SU-DHL-6 (cell line): Measurements from ENCODE around the gene SFSWAP.

ENCODE experiments used
- H2AFZ ChIP-seq: fragments of 200-600 bp; sonication (generic); 2 replicates; pipeline ENCODE4 v1.6.1; 2014; ENCODE audit warnings: low read depth, mild to moderate bottlenecking, moderate library complexity, mixed read lengths, antibody characterized with exemption, low read length; ENCODE audit not compliant: severe bottlenecking
- H3F3A ChIP-seq: fragments of 200-600 bp; shearing (Covaris generic); 2 replicates; pipeline ENCODE4 v1.6.0; 2016; ENCODE audit warnings: antibody characterized with exemption, mild to moderate bottlenecking; ENCODE audit not compliant: insufficient read depth
- H3K27ac ChIP-seq: fragments of 200-600 bp; sonication (generic); 2 replicates; pipeline ENCODE4 v1.5.1; 2016; ENCODE audit warnings: low read depth, mild to moderate bottlenecking, low read length, moderate library complexity, mixed read lengths
- H3K27me3 ChIP-seq: fragments of 200-600 bp; sonication (generic), shearing (Covaris generic); 2 replicates; pipeline ENCODE4 v1.6.0; 2014; ENCODE audit warnings: mild to moderate bottlenecking, low read length
- H3K36me3 ChIP-seq: fragments of 200-600 bp; sonication (generic); 2 replicates; pipeline ENCODE4 v1.6.1; 2014; ENCODE audit warnings: mild to moderate bottlenecking, low read length, mixed read lengths
- H3K4me2 ChIP-seq: fragments of 300-600, 200-600 bp; shearing (Covaris generic), sonication (generic); 2 replicates; pipeline ENCODE4 v1.6.0; 2014; ENCODE audit warnings: low read length, low read depth, mild to moderate bottlenecking; ENCODE audit not compliant: poor library complexity, severe bottlenecking
- H3K4me3 ChIP-seq: fragments of 200-600 bp; sonication (generic); 2 replicates; pipeline ENCODE4 v1.5.1; 2014; ENCODE audit warnings: antibody characterized with exemption, low read length, mild to moderate bottlenecking, mixed read lengths; ENCODE audit not compliant: insufficient read depth, poor library complexity, severe bottlenecking
- H3K79me2 ChIP-seq: fragments of 200-600 bp; sonication (generic); 2 replicates; pipeline ENCODE4 v1.6.1; 2014; ENCODE audit warnings: mild to moderate bottlenecking, low read length, moderate library complexity; ENCODE audit not compliant: insufficient read depth
- H3K9ac ChIP-seq: fragments of 200-600 bp; sonication (generic); 2 replicates; pipeline ENCODE4 v1.7.0; 2014; ENCODE audit warnings: mild to moderate bottlenecking, low read length
- H3K9me2 ChIP-seq: fragments of 200-600 bp; sonication (generic); replicated peaks from 2 replicates; pipeline ENCODE4 v1.6.1; 2014; ENCODE audit warnings: low read length; ENCODE audit not compliant: insufficient read depth
- H3K9me3 ChIP-seq: fragments of 200-600 bp; sonication (generic); 2 replicates; pipeline ENCODE4 v1.6.1; 2014; ENCODE audit warnings: low read length, mixed read lengths; ENCODE audit not compliant: insufficient read depth
- H4K20me1 ChIP-seq: fragments of 200-600 bp; sonication (generic); 2 replicates; pipeline ENCODE4 v1.6.1; 2014; ENCODE audit warnings: low read depth, mild to moderate bottlenecking, antibody characterized with exemption, low read length, moderate library complexity, mixed read lengths
- EZH2phosphoT487 ChIP-seq: fragments of 200-600 bp; sonication (generic), shearing (Covaris generic); conservative IDR thresholded peaks from 2 replicates; pipeline ENCODE4 v1.6.1; 2018; ENCODE audit warnings: mild to moderate bottlenecking, antibody characterized with exemption, low read length, moderate library complexity, mixed read lengths
- TF ChIP-seq, protein P1 (sequence below): fragments of 200-600 bp; sonication (generic); IDR thresholded peaks from one replicate; pipeline ENCODE4 v1.5.1; 2017; ENCODE audit warnings: antibody characterized with exemption, mild to moderate bottlenecking, low read length, moderate library complexity; ENCODE audit not compliant: insufficient read depth, poor library complexity, severe bottlenecking

SFSWAP gene

DNA sequence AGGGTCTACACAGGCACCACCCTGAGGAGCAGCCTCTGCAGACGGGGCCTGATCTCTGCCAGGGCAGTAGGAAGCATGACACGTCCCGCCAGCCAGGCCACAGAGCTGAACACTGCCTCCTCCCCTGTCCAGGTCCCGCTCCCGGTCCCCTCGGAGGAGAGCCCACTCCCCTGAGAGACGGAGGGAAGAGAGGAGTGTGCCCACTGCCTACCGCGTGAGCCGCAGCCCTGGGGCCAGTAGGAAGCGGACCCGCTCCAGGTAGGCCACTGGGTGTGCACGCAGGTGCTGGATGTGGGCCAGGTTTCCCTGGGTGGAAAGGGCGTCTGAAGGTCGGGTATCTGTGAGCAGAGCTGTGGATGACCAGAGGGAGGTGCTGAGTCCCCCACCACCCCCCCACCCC, 75.4 kb downstream of the SFSWAP start:
- no peaks in the 10 kb centered on the region for H3F3A ChIP-seq
- no peak overlapping the region for H2AFZ ChIP-seq
- H4K20me1 ChIP-seq, result no peaks in the 10 kb centered on the region
- H3K36me3 ChIP-seq, result no peaks in the 10 kb centered on the region; the same call in 1 of the 2 replicates
- H3K4me2 ChIP-seq, result no peak overlapping the region
- no peak overlapping the region for H3K9ac ChIP-seq
- H3K9me3 ChIP-seq, result no peaks in the 10 kb centered on the region
- no peaks in the 10 kb centered on the region for H3K79me2 ChIP-seq
- H3K4me3 ChIP-seq, result no peak overlapping the region
- H3K27me3 ChIP-seq, result no peaks in the 10 kb centered on the region
- TF ChIP-seq EZH2phosphoT487, result no peak
- TF ChIP-seq, protein P1, sequence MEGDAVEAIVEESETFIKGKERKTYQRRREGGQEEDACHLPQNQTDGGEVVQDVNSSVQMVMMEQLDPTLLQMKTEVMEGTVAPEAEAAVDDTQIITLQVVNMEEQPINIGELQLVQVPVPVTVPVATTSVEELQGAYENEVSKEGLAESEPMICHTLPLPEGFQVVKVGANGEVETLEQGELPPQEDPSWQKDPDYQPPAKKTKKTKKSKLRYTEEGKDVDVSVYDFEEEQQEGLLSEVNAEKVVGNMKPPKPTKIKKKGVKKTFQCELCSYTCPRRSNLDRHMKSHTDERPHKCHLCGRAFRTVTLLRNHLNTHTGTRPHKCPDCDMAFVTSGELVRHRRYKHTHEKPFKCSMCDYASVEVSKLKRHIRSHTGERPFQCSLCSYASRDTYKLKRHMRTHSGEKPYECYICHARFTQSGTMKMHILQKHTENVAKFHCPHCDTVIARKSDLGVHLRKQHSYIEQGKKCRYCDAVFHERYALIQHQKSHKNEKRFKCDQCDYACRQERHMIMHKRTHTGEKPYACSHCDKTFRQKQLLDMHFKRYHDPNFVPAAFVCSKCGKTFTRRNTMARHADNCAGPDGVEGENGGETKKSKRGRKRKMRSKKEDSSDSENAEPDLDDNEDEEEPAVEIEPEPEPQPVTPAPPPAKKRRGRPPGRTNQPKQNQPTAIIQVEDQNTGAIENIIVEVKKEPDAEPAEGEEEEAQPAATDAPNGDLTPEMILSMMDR, result no peak
- no peak overlapping the region for H3K27ac ChIP-seq
- no peaks in the 10 kb centered on the region for H3K9me2 ChIP-seq

DNA sequence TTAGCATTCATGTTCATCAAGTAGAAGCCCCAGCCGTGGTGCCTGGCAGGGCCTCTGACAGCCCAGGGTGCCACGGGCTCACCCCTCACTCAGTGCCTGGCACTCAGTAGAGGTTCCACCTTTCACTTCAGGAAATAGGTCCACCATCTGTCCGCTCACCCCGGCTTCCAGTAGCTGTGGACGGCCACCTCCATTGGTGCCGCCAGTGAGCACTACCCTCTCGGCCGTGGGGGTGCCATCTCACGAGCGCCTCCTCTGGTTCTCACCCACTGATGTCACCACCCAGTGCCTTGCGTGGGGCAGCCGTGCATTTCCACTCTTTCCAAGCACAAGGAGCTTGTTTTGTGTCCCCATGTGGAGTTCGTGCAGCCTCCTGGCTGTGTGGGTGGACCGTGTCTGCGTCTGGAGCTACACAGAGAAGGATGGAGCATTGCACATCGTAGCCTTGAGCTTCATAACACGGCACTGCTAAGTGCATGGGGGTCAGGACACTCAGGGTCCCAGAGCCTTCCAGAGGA, 76.3 kb downstream of the SFSWAP start:
- TF ChIP-seq, protein P1, result no peak
- no peak for TF ChIP-seq EZH2phosphoT487
- no peaks in the 10 kb centered on the region; the same call in 1 of the 2 replicates for H3K36me3 ChIP-seq
- no peak overlapping the region for H3K27ac ChIP-seq
- H2AFZ ChIP-seq, result no peak overlapping the region
- no peak overlapping the region for H3K4me2 ChIP-seq
- H4K20me1 ChIP-seq, result no peaks in the 10 kb centered on the region
- no peaks in the 10 kb centered on the region for H3K79me2 ChIP-seq
- H3K27me3 ChIP-seq, result no peaks in the 10 kb centered on the region
- no peaks in the 10 kb centered on the region for H3K9me3 ChIP-seq
- no peaks in the 10 kb centered on the region for H3K9me2 ChIP-seq
- no peak overlapping the region for H3K9ac ChIP-seq
- no peaks in the 10 kb centered on the region for H3F3A ChIP-seq
- H3K4me3 ChIP-seq, result no peak overlapping the region

DNA sequence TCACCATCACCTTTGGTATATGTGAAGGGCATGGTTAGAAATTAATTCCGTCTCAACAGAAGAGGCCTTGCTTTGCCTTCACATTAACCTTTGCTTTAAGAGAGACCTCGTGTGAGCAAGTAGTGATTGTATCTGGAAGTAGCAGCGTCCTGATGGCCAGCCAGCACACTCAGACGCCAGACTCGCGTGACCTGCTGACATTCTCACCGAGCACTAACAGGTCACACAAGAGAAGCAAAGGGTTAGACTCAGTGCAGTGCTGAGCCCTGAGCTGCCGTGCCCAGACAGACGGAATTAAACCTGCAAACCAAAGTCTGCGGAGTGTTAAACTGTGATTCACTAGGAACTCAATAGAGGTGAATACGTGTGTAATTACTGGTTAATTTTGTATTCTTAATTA, 77.2 kb downstream of the SFSWAP start:
- TF ChIP-seq, protein P1, result no peak
- no peak for TF ChIP-seq EZH2phosphoT487
- no peaks in the 10 kb centered on the region for H3K9me2 ChIP-seq
- H3K79me2 ChIP-seq, result no peaks in the 10 kb centered on the region
- H4K20me1 ChIP-seq, result no peaks in the 10 kb centered on the region
- no peaks in the 10 kb centered on the region; the same call in 1 of the 2 replicates for H3K36me3 ChIP-seq
- no peak overlapping the region for H3K4me2 ChIP-seq
- no peak overlapping the region for H3K4me3 ChIP-seq
- H3K9ac ChIP-seq, result no peak overlapping the region
- H3K9me3 ChIP-seq, result no peaks in the 10 kb centered on the region
- no peak overlapping the region for H3K27ac ChIP-seq
- H3K27me3 ChIP-seq, result no peaks in the 10 kb centered on the region
- no peak overlapping the region for H2AFZ ChIP-seq
- H3F3A ChIP-seq, result no peaks in the 10 kb centered on the region
